Hematopoietic multipotent progenitor cell (in vitro differentiated cells): ENCODE results near the gene COPB2. TPM values are rescaled to one million over a fixed set of nuclear protein-coding genes. Genes with fewer than 3 reads are reported as not detected.

Experiments used
- DNase-seq, 3 donors: peaks; one replicate each; pipeline ENCODE4 v3.0.0-alpha.2; 2011 to 2015; ENCODE audit warnings: low read depth in 2 of 3, low spot score in 2 of 3
- total RNA-seq: library from RNA; depleted of rRNA; stranded (reverse); fragments of >200 nt; gene quantifications from one replicate; pipeline ENCODE4 v1.2.3, GENCODE V29; 2012

Gene COPB2
- total RNA-seq, 1 donor = 40.9 TPM

DNA sequence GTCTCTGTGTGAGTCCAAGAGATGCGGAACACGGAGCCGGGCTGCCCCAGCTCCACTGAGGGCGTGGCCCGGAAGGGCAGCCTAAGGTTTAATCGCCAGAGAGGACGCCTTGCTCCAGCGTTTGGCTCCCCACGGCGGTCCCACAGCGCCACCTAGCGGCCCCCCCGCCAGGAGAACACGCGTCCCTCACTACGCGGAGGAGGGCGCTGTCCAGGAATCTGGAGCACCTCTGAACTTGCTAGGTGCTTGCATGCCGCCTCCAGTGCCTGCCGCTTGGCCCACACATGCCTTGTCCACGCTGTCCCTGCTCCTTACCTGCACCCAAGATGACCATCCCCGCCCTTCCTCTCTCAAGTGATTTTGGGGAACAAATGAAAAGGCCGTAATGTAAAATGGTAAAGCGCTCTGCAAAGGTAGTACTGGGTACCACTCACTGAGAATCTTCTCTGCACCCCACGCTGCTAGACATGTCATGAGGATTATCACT, 60.0 kb downstream of the COPB2 start:
- DNase-seq = peak; percentile 69 to 89 (median 79)

DNA sequence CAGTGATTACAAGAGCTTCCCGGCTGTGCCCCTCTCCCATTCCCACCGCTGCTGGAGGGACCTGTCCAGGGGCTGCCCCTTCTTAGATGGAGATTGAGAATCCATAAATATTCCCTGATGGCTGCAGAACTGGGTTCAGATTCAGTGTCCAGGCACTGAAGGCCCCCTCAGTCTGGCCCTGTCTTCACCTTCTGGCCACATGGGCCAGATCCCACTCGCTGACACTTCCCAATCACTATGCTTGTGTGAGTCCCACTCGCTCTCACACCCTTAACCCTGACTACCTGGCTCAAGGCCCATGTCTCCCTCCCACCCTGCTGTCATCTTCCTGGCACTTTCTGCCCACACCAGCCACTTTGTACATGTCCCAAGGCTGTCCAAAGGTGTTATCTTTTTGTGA, 61.1 kb downstream of the COPB2 start:
- no peak for DNase-seq

DNA sequence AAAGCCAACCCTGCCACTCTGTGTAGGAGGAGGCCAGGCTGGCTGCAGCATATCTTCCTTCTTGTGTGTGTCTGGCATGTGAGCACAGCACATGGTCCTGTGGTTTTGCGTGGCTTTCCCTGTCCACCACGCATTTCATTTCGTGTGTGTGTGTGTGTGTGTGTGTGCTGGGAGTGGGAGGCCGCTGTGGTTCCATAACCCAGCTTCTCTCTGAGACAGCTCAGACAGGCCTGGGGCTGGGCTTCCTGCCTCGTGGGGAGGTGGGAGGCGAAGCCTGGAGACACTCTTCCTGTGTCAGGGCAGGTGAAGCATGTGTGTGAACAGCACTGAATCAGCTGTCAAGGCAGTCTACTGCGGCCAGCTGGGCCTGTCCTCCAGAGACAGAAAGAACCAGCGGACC, 61.6 kb downstream of the COPB2 start:
- peak in 1 of 3 donors; percentile 3 for DNase-seq

DNA sequence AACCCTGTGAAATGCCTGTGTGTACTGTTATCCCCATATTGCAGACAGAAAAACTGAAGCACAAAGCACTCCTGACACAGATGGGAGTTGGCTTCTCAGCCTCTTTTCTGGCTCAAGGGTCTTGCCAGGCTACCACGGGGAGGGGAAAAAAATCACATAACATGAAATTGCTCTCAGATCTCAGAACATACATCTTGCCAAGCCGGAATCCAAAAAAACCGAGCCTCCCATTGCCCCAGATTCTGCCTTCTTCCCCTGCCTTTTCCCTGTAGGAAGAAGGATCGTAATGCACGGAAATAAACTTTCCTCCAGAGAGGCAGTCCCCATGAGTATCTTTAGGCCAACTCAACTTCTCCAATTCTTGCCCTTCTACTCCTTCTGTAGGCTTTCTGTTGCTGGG, 62.2 kb downstream of the COPB2 start:
- DNase-seq = no peak

DNA sequence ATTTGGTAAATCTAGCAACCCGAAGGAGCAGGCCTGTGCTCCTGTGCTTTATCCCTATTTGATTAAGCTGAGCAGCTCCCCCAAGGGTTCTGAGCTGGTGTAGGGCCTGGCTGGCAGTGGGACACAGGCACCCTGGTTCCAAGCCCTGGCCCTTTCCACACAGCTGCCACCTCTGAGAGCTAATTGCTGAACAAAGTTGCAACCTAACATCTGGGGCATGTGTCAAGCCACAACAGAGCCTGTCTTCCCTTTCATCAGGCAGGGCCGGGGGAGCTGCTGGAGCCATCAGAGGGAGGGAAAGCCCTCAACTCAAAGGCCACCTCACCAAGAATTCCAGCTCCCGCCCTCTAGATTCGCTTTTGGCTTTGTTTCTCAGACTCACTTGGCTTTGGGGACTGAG, 62.7 kb downstream of the COPB2 start:
- no peak for DNase-seq

DNA sequence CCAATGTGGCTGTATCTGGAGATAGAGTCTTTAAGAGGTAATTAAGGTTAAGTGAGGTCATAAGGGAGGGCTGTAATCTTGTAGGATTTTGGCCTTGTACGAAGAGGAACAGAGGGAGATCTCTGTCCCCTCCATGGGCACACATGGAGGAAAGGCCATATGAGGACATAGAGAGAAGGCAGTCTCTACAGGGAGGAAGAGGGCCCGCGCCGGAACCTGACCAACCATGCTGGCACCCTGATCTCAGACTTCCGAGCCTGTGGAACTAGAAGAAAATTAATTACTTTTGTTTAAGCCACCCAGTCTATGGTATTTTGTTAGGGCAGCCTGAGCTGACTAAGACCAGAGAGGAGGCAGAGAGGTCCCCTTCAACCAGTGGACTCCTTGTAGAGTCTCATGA, 63.3 kb downstream of the COPB2 start:
- DNase-seq = no peak

DNA sequence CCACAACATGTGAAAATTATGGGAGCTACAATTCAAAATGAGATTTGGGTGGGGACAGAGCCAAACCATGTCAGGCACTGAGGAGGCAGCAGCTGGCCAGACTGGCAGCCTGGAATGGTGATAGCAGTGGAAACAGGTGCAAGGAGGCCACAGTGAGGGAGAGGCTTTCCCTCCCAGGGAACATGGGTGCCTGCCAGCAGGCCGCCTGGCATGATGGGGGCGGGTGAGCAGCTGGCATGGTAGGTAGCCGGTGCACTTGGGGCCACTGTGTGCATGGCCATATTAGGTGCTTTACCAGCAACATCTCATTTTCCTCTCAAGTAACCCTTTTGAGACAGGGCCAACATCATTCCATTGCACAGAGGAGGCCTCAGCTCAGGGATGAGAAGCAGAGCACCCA, 63.9 kb downstream of the COPB2 start:
- DNase-seq = no peak

DNA sequence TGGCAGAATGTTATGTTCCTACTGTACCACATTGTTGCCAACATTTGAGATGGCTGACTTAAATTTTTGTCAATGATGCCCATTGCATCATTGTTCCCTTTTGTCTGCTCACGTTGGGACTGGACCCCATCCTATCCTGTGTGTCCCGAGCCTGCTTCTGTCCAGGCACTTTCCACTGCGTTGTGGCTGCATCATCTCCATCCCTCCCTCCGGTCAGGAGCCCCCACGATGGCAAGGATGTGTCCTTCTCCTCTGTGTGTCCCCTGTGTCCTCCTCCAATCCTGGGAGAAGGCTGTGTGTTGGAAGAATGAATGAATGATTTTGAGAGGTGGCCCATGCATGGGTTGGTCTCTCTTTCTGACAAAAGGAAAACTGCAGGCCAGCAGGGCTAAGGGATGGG, 65.0 kb downstream of the COPB2 start:
- DNase-seq = no peak

DNA sequence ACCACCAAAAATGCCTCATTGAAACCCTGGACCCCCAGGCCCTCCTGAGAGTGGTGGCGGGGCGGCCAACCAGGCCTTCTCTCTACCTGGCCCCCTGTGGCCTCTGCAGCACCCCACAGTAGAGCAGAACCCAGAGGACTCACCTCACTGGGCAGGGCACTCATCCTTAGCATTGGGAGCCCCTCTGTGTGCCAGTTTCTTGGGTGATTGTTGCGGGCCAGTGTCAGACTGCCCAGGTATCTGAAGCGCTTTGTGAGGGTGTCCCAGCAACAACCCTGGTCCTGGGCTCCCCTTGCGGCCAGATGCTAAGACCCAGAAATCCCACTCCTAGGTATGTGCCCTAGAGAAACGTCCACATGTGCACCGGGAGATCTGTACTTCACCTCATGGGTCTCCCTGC, 66.3 kb downstream of the COPB2 start:
- DNase-seq = no peak

DNA sequence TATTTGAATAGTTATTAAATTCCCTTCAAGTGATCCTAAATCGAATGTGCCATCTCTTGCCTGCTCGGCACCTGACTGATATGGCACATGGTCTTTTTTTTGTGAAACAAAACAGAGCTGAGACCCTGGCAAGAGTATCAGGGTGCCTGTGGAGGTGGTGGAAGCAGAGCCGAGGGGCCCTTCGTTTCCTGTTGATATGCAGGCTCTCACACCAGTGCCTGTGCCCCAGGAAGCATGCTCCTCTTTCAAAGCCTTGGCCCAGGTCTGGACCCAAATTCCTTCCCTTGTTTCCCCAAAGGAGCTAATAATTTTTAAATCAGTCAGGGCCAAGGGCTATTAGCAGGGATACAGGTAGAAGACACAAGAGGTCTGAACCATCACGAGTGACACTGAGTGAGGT, 67.1 kb downstream of the COPB2 start:
- DNase-seq = no peak

DNA sequence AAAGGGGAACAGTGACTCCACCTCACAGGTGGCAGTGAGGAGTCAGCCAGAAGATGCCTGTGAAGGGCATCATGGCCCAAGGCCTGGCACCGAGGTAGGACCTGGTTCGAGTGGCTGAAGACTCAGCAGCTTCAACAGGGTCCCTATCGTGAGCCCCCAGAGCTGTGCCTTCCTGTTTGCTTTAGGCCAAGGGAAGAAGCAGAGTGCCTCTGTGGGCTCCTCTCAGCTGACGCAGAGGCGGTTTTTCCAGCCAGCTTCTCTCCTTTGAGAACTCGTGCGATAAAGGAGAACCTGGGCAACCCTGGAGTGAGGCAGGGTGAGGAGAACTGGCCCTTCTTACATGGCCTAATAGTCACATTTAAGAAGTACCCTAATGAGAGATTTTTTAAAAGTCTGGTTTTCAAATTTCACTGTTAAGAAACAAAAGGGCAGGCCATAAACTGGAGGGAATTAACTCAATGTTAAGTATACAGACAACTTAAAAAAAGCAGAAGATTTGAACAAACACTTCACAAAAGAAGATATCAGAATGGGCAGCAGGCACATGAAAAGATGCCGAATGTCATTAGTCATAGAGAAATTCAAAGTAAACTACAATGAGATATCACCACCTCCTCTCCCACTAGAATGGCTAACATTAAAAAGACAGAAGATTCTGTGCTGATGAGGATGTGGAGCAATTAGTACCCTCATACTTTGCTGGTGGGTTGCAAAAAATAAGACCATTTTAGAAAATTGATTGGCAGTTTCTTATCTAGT, 68.7 kb downstream of the COPB2 start:
- no peak for DNase-seq

DNA sequence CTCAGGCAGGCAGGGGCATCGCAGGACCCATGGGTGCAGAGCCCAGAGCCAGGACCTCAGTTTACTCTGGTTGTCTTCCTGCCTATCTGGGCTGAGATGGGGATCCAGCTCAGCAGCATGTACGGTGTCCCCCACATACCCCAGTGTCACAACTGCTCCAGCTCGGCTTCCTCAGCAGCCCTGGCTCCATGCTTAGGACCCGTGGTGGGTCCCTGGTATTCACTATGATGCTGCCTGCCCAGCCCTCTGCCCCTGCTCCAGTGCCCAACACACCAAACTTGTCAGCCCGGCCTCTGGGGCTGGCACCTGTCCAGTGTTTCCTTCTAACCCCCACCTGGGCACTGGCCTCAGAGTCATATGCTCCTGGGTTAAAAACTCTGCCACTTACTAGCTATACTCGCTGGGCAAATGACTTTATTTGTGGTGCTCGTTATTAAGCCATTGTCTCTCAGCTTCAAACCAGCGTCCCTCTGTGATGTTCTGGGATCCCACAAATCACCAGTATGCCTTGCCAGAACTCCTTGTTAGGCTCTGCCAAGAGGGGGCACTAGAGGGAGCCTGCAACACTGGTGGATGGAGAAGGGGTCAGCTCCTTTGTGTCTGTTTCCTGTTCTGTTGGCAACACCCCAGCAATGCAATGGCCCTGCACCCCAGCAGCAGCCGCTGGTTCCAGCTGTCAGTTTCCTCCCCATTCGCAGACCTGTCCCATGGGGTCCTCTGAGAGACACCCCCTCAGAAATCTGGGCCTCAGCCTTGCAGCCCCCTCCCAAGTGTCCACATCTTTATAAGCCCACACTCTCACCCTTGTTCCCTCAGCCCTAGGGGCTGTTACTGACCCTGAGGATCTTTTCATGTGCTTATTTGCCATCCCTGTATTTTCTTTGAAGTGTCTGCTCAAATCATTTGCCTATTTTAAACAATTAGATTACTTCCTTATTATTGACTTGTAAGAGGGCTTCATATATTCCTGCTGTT, 69.7 kb downstream of the COPB2 start:
- DNase-seq = peak in 1 of 3 donors; percentile 9

DNA sequence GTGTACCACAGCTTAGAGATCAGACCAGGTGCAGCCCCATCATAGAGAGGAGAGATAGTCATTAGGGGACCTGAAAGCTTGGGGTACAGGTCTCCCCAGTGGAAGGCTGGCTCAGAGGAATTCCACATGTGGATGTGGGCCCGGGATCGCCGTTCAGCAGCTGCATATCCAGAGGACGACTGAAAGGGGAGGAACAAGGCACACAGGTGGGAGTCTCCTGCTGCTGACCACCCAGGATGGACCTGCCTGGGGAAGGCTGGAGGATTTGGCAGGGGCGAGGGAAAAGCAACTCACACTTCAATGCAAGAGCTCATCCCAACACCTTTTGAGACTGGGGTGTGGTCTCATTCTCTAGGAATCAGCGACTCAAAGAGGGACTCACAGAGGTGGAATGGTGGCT, 70.6 kb downstream of the COPB2 start:
- DNase-seq = no peak

DNA sequence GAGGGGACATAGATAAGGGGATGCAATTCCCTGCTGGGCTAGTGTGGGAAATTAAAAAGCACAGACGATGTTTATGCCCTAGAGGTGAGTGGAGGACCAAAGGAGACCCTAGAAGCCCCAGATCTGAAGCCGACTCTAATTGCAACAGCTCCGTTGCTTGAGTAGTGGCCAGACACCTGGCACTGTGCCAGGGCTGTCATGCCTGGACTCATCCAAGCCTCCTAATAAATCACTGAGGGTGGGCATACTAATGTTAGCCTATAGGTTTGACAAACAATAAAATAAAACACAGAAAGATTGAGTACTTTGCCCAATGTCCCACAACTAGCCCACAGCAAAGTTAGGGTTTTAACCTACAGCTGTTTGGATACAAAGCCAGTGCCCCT, 71.0 kb downstream of the COPB2 start:
- DNase-seq = no peak

DNA sequence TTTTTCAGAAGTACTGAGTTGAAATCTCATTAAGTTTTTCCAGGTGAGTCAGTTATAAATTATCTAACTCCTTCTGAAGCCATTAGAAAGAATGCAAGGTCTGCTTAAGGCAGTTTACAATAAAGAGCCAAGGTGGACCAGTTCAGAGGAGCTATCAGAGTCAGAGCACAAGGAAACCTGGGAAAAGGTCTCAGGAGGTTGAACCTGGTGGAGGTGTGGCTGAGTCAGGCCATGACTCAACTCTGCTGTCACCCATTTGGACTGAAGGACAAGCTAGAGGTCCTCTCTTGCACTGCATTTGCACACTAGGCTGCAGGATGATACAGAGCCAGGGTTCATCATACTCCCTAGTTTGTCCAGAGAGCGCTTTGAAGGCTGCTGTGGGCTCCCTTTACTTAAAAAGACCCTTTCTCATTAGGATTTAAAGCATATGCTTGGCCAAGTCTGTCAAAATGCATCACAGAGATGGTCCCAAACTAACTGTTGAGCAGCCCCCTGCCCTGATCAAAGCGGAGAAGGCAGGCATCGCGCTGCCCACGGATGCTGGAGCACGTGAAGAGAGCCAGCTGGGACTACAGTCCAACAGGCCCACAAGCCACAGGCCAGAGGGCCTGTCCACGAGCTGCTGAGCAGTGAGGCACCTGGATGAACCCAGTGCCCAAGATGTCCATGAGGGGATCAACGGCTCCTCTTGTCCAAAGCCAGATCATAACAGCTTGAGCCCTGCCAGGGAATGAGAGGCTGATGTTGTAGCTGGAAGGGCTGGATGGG, 71.6 kb downstream of the COPB2 start:
- no peak for DNase-seq

DNA sequence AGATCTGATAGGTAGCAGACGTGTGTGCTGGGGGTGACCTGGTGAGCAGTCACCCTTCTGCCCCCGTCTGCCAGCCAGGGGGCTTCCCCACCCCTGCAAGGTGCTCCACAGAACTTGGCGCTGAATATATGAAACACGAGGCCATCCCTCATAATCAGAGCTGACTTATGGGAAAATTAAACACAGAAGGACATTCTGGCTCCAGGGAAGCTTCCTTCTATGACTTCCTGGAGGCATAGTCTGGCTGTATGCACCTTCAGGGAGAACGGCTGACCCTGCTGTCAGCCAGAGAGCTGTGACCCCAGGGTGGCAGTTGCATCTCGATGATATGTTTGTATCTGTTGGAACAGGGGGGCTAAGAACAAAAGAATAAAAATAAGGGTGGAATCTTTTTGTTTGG, 72.2 kb downstream of the COPB2 start:
- no peak for DNase-seq

DNA sequence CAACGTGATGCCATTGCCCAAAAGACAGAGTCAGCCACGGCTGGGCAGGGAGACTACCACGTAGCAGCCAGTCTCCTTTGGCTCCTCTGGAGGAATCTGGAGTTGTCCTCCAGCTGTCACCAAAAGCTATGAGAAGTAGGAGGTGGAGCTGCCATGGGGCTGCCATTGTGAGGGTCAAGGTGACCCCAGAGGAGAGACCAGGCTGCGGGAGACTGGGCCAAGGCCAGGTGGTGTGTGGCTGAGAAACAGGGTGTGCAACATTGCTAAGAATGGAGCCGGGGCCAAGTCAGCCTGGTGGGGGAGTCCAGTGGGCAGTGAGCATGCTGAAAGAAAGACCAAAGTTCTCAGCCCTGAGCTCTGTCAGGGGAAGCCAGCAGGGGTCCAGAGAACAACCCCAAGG, 75.5 kb downstream of the COPB2 start:
- no peak for DNase-seq

DNA sequence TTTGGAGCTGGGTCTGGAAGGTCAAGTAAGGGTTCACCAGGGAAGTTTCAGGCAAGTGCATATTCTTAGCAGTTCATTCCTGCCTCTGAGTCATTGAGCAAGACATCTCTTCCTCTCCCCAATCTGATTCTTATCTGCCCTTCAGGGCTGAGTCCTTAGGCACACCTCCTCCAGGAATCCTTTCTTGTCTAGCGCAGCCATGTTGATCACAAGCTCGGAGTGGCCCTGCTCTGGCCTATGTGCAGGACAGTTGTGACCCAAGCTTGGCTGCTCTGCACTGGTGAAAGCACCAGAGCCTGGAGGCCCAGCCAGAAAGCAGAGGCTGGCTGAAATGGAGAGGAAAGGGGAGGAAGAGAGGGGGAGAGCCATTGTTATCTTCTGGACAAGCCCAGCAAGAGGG, 76.5 kb downstream of the COPB2 start:
- no peak for DNase-seq

DNA sequence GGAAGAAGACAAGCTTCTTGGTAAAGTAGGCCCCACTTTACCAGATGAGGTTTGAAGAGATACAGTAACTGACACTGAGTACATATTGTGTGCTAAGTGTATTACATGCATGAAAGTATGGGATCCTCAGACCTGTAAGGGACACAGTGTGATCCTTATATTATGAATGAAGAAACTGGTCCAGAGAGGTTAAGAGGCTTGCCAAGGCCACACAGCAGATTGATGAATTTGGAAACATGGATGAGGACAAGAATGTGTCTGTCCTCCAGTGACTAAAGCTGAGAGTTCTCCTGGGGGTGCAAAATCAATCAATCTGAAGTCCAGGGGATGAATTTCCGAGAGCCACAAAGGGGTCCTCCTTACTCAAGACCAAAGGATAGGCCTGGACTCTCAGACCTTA, 77.0 kb downstream of the COPB2 start:
- no peak for DNase-seq

DNA sequence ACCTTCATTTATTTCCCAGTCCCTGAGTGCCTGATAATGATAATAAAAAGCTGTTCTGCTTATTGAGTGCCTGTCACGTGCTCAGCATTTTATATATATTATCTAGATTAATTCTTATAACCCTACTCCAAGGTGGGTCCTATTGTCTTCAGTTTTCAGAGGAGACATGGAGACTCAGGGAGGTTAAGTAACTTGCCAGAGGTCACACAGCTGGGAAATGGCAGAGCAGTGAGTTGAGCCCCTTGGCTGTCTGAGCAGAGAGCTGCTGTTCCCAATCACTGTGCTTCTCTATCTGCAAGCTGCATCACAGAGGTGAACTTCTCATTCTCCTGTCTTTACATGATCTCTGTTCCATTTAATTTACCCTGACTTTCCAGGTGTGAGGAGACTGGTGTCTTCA, 77.9 kb downstream of the COPB2 start:
- DNase-seq = no peak

DNA sequence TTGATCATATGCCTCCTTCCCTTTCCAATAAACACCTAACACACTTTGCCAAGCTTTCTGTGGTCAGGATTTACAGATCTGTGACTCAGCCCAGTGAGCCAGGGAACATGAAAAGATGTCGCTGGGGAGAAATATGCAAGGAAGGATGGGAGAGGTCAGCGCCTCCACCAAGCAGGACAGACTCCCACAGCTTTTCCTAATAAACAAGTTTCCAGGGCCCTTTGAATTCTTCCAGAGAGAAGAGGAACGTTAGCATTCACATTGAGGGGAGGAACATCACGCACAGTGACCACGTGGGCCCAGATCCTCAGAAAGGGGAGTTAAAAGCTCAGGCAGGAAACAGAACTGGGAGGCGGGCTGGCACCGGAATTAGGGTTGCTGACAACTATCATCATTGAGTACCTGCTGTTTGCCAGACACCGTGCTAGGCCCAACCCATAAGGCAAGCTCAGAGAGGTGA, 78.9 kb downstream of the COPB2 start:
- no peak for DNase-seq
